KMS-11 (cell line): ENCODE data around the gene AANAT.
A peak's percentile ranks its signal among the peaks of the same experiment; 100 is the strongest.

Experiments used
- H2AFZ ChIP-seq: fragments of 200-600 bp; sonication (generic); 2 replicates; pipeline ENCODE4 v1.6.1; 2016; ENCODE audit warnings: antibody characterized with exemption, mixed run types, low read depth
- H3K27ac ChIP-seq: fragments of 200-600 bp; sonication (generic); 2 replicates; pipeline ENCODE4 v1.6.1; 2016; ENCODE audit warnings: mild to moderate bottlenecking, mixed run types
- H3K27me3 ChIP-seq: fragments of 200-600 bp; sonication (generic); 2 replicates; pipeline ENCODE4 v1.6.1; 2017; ENCODE audit warnings: mild to moderate bottlenecking, low read depth, mixed run types, moderate library complexity; ENCODE audit not compliant: insufficient read depth
- H3K36me3 ChIP-seq: fragments of 200-600 bp; sonication (generic); 2 replicates; pipeline ENCODE4 v1.6.1; 2017; ENCODE audit warnings: mild to moderate bottlenecking, mixed run types; ENCODE audit not compliant: insufficient read depth
- H3K4me1 ChIP-seq: fragments of 200-600 bp; sonication (generic); 2 replicates; pipeline ENCODE4 v1.6.1; 2016; ENCODE audit warnings: mild to moderate bottlenecking, low read depth, mixed run types; ENCODE audit not compliant: poor library complexity, severe bottlenecking
- H3K4me2 ChIP-seq: fragments of 200-600 bp; sonication (generic); 2 replicates; pipeline ENCODE4 v1.7.0; 2016; ENCODE audit warnings: mild to moderate bottlenecking, mixed run types
- H3K4me3 ChIP-seq: fragments of 200-600 bp; sonication (generic); IDR thresholded peaks from 2 replicates; pipeline ENCODE4 v1.6.1; 2017; ENCODE audit warnings: low read depth, low read length, mixed read lengths; ENCODE audit not compliant: insufficient read depth
- H3K79me2 ChIP-seq: fragments of 200-600 bp; sonication (generic); 2 replicates; pipeline ENCODE4 v1.6.1; 2016; ENCODE audit warnings: low read depth, mixed run types; ENCODE audit not compliant: insufficient read depth
- H3K9ac ChIP-seq: fragments of 200-600 bp; sonication (generic); 2 replicates; pipeline ENCODE4 v1.6.1; 2016; ENCODE audit warnings: mild to moderate bottlenecking, mixed run types
- H4K20me1 ChIP-seq: fragments of 200-600 bp; sonication (generic); 2 replicates; pipeline ENCODE4 v1.6.1; 2016; ENCODE audit warnings: mild to moderate bottlenecking, mixed run types; ENCODE audit not compliant: insufficient read depth
- TF ChIP-seq, protein P1 (sequence below): fragments of 200-600 bp; sonication (generic); conservative IDR thresholded peaks from 2 replicates; pipeline ENCODE4 v1.6.1; 2017; ENCODE audit warnings: low read depth, mild to moderate bottlenecking, antibody characterized with exemption, low read length, moderate library complexity, mixed read lengths

AANAT gene

DNA sequence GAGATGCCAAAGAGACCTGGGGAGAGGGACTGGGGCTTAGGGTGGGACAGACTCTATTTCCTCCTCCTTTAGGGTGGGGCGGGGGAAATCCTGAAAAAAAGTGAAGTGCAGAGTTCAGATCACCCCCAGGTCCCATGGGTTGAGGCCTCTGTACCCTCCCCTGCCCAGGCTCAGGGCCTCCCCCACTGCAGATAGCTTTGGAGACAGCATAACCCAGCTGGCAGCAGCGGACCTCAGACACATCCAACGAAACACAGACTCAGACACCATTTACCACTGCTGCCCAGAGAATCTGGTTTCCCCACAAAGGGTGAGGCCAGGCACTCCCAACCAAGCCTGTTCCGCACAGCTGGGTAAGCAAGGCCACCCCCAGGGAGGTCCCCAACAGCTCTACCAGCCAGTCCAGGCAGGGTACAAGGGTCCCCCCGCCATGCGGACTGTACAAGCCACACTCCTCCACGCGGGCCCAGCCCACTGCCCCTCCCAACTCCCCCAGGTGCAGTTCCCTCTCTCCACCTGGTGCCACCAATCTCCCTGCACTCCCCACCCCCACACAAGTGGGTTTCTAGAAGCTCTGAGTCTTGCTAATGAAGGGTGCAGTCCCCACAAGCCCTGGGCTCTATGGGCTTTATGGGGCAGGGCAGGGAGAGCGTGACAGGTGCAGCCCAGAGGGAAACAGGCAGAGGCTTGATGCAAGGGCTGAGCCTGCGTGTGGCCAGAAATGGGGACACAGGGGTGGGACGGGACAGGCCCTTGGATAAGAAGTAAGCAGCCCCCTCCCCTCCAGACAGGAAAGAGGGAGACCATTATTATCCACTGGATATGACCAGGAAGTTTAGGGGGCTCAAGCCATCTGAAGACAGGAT is 25.0 kb downstream of the AANAT start:
- Histone ChIP-seq H3K4me2 (peak overlapping the region; percentile 69), H3K27ac (peak overlapping the region; percentile 80), H3K4me1 (peaks cover 89% of the 10 kb centered on the region), H3K27me3 (no peaks in the 10 kb centered on the region), H3K4me3 (no peak overlapping the region), H3K9ac (peak overlapping the region; percentile 53; the same call in 1 of the 2 replicates), H4K20me1 (no peaks in the 10 kb centered on the region), H3K79me2 (peaks cover 26% of the 10 kb centered on the region; the same call in 1 of the 2 replicates), H3K36me3 (peaks cover 3% of the 10 kb centered on the region; the same call in 1 of the 2 replicates), H2AFZ (peak overlapping the region; percentile 16; the same call in 1 of the 2 replicates)
- TF ChIP-seq, protein P1, sequence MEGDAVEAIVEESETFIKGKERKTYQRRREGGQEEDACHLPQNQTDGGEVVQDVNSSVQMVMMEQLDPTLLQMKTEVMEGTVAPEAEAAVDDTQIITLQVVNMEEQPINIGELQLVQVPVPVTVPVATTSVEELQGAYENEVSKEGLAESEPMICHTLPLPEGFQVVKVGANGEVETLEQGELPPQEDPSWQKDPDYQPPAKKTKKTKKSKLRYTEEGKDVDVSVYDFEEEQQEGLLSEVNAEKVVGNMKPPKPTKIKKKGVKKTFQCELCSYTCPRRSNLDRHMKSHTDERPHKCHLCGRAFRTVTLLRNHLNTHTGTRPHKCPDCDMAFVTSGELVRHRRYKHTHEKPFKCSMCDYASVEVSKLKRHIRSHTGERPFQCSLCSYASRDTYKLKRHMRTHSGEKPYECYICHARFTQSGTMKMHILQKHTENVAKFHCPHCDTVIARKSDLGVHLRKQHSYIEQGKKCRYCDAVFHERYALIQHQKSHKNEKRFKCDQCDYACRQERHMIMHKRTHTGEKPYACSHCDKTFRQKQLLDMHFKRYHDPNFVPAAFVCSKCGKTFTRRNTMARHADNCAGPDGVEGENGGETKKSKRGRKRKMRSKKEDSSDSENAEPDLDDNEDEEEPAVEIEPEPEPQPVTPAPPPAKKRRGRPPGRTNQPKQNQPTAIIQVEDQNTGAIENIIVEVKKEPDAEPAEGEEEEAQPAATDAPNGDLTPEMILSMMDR = no peak

DNA sequence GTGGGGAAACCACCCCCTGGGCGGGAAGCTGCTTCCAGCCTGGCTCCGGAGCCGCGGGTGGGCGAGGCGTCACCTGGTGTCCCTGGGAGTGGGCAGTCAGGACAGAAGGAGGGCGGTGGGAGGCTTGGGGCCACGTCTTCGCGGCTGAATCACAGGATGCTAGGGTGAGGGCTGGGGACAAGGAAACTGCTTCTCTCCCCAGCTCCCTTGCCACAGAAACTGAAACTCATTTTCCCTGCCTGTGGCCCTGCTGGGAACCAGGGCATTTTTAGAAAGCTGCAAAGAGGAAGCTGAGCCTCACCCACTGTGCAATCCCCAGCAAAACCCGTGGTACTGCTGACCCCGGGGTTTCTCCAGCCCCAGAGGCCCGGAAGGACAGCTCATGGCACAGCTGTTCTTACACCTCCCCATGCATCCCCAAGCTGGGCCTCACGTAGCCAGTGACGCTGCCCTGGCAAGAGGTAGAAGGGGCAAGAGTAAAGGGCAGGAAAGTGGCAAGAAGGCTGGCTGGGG is 25.6 kb downstream of the AANAT start:
- H3K4me2 ChIP-seq = peak overlapping the region; percentile 69
- H3K27me3 ChIP-seq = no peaks in the 10 kb centered on the region
- H3K27ac ChIP-seq = peak overlapping the region; percentile 80
- H3K36me3 ChIP-seq = no peaks in the 10 kb centered on the region
- H3K9ac ChIP-seq = peak overlapping the region; percentile 53; the same call in 1 of the 2 replicates
- peaks cover 33% of the 10 kb centered on the region; the same call in 1 of the 2 replicates for H3K79me2 ChIP-seq
- no peaks in the 10 kb centered on the region for H4K20me1 ChIP-seq
- TF ChIP-seq, protein P1 = no peak
- peaks cover 96% of the 10 kb centered on the region for H3K4me1 ChIP-seq
- no peak overlapping the region for H2AFZ ChIP-seq
- H3K4me3 ChIP-seq = peak overlapping the region; percentile 47

DNA sequence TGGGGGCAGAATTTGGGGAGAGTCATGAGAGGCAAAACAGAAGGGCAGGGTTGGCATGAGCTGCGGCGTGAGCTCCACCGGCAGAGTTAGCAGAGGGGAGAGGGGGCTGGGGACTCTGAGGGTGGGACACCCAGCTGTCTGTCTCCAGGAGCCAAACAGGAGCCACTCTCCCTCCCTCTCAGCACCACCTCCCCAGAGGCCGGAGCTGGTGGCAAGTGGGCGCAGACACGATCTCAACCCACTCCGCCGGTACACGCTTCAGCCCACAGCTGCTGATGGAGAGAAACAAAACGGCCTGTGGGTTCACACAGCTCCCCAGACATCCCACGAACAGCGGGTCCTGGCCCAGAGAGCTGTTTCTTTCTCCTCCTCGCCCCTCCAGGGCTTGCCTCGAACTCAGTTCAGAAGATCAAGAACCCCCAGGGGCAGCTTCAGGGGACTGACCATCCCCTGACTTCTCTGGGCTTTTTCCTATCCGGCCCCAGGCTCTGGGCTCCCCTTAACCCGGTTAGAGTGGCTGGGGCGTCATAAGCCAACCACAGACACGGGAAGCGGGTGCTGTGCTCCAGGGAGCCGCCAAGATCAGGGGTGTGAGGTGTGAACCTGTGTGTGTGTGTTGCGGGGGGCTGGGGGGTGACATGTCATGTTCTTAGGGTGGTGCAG is 26.2 kb downstream of the AANAT start:
- Histone ChIP-seq H3K4me1 (peaks cover 98% of the 10 kb centered on the region), H3K4me2 (peak overlapping the region; percentile 69), H4K20me1 (no peaks in the 10 kb centered on the region), H2AFZ (no peak overlapping the region), H3K27me3 (no peaks in the 10 kb centered on the region), H3K27ac (peak overlapping the region; percentile 80), H3K4me3 (peak overlapping the region; percentile 47), H3K79me2 (peaks cover 37% of the 10 kb centered on the region; the same call in 1 of the 2 replicates), H3K9ac (peak overlapping the region; percentile 53), H3K36me3 (no peaks in the 10 kb centered on the region)
- TF ChIP-seq, protein P1 = no peak

DNA sequence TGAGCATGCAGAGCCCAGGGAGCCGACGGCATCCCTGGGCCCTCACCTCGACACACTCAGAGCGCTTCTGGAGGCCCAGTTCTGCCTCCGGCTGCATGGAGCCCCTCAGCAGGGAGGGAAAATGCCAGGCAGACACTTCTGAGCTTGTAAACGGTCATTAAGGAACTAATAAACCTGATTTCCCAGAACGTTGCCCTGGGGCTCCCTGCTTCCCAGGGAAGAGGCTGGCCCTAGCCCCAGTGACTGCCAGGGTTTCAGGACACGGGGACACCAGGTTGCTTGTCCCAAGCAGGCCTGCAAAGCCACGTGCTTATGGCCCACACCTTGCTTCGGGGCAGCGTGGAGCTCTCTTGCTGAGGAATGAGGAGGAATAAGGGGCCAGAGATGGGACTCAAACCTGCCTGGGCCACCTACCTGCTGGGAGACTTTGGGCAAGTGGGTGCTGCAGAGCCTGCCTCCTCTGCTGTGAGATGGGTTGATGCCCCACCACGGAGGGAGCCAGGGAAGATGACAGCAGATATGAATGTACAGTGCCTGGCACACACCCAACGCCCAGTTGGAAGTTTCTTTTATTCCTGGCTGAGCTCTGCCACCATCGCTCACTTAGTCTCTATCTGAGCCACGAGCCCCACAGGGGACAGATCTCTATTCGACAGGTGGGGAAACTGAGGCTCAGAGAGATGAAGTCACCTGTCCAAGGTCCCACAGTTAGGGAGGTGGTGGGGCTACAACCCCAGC is 28.4 kb downstream of the AANAT start:
- Histone ChIP-seq H3K9ac (no peak overlapping the region), H3K27me3 (no peaks in the 10 kb centered on the region), H3K27ac (no peak overlapping the region), H3K4me3 (no peak overlapping the region), H3K4me1 (peaks cover 93% of the 10 kb centered on the region), H4K20me1 (no peaks in the 10 kb centered on the region), H2AFZ (no peak overlapping the region), H3K79me2 (peaks cover 59% of the 10 kb centered on the region; the same call in 1 of the 2 replicates), H3K4me2 (peak overlapping the region; percentile 69; the same call in 1 of the 2 replicates), H3K36me3 (no peaks in the 10 kb centered on the region)
- TF ChIP-seq, protein P1 = no peak
